Activated CD4-positive, CD25-positive, alpha-beta regulatory T cell treated with anti-CD3 and anti-CD28 coated beads, Interleukin-2, amount 50 U/mL, for 24 hours (primary cell): ENCODE measurements around the gene PRR20G.
"Not testable (repeated sequence)": the region's sequence is repeated elsewhere in the genome, so short reads cannot be mapped to it uniquely, and the experiment has no call there.

Experiments used
- ATAC-seq, 2 donors: fragments of 150-1000 bp; cut with Tn5 transposase; one replicate each; pipeline ENCODE4 v1.10.0; 2021; ENCODE audit warnings: mild to moderate bottlenecking in 1 of 2, moderate library complexity in 1 of 2

Gene PRR20G

DNA sequence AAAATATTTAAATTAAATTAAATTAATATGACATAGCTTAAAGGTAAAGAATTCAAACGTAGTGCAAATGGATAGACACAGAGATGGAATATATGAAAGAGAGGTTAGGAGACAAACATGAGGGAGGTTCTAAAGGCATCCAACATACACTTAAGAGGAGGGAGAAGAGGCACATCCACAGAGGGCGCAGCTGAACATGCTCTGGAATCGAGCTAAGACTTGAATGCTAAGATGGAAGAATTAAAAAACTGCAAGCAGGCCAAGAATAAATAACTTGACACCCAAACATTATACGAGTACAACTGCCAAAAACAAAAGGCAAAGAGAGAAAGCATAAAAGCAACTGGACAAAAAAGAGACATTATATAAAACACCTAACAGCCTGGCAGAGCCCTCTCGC lies 9.1 kb upstream of the PRR20G start:
- no peak for ATAC-seq

DNA sequence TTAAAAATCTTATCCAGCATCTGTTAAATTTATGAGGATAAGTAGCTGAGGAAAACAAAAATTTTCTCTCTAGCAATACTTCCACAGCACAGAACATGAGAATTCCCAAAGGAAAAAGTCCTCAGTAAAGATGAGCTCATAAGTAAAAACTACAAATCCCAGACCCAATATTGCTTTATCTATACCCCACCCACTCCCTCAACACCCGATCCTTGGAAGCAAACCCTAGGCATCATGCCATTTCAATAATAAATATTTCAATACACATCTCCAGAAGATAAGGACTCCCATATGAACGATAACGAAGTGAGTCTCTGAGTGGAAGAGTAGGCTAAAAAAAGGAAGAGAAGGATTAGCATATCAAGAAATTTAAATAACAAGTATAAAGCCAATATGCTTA lies 8.3 kb upstream of the PRR20G start:
- no peak for ATAC-seq

DNA sequence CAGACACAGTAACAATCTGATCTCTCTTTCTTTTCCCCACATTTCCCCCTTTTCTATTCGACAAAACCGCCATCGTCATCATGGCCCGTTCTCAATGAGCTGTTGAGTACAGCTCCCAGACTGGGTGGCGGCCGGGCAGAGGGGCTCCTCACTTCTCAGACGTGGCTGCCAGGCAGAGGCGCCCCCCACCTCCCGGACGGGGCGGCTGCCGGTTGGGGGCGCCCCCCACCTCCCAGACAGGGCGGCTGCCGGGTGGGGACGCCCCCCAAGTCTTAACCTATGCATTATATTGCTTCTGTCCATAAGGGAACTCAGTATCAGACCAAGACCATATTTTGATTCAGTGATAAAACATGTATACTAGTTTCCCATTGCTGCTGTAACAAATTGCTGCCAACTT lies 5.8 kb upstream of the PRR20G start:
- not testable (repeated sequence) for ATAC-seq

DNA sequence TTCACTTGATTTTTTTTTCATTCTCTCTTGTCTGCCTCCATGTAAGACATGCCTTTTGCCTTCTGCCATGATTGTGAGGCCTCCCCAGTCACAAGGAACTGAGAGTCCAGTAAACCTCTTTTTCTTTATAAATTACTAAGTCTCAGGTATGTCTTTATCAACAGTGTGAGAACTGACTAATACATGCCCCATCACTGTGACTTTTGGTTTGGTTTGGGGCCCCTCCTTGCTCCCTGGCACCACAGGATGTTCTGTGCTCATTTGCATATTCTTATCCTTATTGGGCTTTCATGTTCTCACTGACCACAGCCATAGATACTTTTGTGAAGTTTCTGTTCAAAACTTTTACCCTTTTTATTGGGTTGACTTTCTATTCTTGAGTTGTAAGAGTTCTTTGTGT lies 3.8 kb upstream of the PRR20G start:
- ATAC-seq: no peak

GRCh38 chr3:127291114-127291513 lies 3.3 kb upstream of the PRR20G start:
- ATAC-seq: no peak

- ATAC-seq: no peak
These were observed 2.1 kb upstream of the PRR20G start for GRCh38 chr3:127289706-127290575.

DNA sequence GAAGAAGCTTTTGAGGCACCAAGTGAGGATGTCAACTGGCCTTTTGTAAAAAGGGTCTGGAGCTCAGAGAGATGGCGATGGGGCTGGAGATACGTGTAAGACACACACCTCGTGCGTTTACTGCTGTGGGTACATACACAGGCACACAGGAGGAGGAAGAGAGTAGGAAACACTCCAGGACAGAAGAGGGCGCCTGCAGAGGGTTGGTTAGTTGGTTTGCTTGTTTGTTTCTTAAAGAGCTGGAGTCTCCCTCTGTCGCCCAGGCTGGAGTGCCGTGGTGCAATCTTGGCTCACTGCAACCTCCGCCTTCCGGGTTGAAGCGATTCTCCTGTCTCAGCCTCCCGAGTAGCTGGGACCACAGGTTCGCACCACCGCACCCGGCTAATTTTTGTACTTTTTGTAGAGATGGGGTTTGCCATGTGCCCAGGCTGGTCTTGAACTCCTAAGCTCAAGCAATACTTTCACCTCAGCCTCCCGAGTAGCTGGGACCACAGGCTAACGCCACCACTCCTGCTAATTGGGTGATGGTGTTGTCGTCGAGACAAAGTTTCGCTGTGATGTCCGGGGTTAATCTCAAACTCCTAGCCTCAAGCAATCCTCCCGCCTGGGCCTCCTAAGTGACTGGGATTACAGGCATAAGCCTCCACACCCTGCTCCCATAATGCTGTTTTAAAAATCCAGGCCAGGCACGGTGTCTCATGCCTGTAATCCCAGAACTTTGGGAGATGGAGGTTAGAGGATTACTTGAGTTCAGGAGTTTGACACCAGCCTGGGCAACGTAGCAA lies 1.3 kb upstream of the PRR20G start:
- ATAC-seq: no peak

- no peak for ATAC-seq
These were observed 497 bp upstream of the PRR20G start for GRCh38 chr3:127288343-127288742.

- no peak for ATAC-seq
These were observed 1.2 kb downstream of the PRR20G start for GRCh38 chr3:127286571-127287140.

DNA sequence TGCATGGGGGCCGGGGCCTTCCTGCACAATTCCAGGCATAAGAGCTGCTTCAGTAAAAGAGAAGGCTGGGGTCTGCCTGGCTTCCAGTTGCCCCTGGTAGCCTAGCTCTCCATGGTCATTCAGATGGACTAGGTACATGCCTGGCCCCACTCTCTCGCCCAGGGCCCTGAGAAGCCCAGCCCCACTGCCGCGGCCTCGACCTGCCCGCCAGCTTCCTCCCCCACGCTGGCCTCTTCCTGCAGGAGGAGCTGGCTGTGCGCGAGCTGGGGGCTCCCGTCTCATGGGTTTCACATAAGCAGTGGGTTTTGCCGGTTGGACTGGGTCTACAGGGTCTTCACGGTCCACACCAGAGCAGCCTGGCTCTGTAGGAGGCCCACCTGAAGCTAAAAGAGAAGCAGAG lies 3.6 kb downstream of the PRR20G start:
- no peak for ATAC-seq

DNA sequence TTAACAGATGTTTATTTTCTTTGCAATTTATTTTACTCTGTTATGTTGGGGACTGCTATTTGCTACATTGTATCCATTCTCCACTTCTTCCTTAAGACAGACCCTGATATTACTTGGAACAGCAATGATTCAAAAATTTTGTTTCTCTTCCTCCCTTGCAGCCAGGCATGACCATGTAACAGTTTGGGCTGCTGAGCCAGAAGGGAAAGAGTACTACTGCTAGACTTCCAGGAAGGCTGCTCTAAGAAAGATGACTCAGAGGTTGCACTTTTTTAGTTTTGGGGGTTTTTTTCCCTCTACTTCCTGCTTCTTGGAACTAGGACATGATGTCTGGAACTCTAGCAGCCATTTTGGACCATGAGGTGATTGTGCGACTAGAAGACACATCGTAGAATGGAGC lies 10.3 kb downstream of the PRR20G start:
- ATAC-seq: no peak

DNA sequence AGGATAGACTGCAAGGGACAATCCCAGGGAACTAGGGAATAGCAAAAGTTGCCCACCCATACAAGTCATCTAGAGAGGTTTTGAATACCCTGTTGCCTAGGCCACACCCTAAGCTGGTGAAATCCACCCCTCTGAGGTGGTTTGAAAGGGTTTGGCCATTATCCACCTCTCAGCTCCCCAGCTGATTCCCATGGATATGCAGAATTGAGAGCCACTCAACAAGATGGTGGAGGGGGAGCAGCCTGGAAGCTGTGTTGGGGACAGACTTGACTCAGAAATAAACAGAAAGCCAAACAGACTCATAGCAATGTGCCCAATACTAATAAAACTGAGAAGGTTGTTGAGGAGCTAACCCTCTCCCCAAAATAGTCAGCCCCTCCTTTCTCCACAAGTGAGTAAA lies 10.9 kb downstream of the PRR20G start:
- ATAC-seq: no peak

DNA sequence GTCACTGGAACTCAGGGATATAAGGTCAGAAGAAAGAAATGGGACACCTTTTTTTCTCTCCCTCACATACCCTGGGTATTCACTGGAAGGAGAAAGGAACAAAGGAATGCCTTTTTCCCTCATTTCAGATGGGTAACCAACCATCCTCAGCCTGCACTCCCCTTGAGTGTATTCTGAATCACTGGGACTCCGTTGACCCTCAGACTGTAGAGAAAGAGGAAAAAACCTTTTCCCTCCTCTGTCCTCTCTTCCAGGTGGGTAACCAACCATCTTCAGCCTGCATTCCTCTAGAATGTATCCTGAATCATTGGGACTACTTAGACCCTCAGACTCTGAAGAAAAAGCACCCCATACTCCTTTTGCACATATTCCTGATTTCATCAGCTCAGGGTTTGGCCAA lies 11.4 kb downstream of the PRR20G start:
- ATAC-seq: no peak

GRCh38 chr3:127275287-127275781 lies 12.5 kb downstream of the PRR20G start:
- ATAC-seq: no peak

GRCh38 chr3:127274200-127274760 lies 13.6 kb downstream of the PRR20G start:
- ATAC-seq: no peak

GRCh38 chr3:127273206-127273605 lies 14.6 kb downstream of the PRR20G start:
- no peak for ATAC-seq

GRCh38 chr3:127266186-127266585 lies 21.7 kb downstream of the PRR20G start:
- ATAC-seq: no peak

- no peak for ATAC-seq
These were observed 22.3 kb downstream of the PRR20G start for GRCh38 chr3:127265581-127265981.

DNA sequence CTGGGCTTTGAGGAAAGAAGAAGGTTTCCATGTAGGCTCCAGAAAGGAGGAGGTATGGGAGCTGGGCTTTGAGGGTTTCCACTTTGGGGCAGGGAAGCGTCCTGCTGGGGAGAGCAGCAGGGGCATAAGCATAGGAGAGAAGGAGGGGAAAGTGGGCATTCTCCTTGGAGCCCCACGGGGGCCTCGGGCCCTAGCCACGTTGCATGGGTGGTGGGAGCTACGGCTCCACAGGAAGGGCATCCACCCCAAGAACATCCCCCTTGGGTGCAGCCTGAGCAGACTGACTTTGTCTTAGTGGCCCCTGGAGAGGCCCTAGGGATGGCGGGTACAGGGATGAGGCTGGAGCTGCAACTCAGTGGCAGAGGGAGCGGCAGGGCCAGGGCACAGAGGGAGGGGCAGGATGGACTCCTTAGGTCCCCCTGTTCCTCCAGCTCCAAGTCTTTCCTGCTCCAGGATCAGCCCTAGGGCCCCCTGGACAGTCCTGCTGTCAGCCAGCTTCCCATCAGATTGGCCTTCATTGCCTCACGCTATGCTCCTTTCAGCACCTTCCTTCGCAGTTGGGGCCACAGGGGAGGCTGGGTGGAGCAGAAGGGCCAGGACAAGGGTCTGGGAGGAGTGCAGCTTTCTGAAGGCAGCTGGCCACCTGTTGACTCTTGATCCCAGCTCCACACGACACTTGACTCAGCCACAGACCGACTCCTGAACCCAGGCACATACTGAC lies 22.9 kb downstream of the PRR20G start:
- no peak for ATAC-seq

DNA sequence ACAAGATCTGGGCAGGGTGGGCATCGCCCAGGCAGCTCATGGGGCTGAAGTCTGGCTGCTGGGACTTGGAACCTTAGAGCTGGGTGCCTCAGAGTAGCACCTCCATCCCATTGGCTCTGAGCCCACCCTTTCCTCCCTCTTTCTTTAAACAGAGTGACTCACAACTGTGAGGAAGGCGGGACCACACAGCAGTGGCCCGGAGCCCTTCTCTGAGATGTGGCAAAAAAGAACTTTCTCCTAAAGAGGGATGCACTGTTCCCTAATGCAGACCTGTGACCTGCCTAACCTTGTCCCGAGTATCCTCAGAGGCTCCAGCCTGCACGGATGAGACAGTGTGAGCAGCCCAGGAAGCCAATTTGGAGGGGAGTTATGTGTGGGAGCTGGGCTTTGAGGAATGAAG lies 23.6 kb downstream of the PRR20G start:
- ATAC-seq: no peak

- no peak for ATAC-seq
These were observed 24.1 kb downstream of the PRR20G start for GRCh38 chr3:127263586-127264231.

DNA sequence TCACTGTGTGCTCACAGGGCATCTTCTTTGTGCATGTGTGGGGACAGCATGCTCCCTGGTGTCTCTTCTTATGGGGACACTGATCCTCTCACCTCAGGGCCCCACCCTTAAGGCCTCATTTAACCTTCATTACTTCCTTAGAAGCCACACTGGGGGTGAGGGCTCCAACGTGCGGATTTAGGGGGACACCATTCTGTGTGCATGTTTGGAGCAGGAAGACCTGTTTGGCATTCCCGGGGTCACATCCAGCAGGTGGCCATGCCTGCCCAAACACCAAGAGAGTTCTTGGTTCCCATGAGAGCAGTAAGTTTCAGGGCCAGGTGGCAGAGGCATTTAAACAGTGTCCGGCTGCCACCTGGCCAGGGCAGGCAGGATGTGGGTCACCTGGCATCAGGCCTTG lies 24.8 kb downstream of the PRR20G start:
- no peak for ATAC-seq
